Measurements from ENCODE around the gene ZNF268.

ZNF268 gene

DNA sequence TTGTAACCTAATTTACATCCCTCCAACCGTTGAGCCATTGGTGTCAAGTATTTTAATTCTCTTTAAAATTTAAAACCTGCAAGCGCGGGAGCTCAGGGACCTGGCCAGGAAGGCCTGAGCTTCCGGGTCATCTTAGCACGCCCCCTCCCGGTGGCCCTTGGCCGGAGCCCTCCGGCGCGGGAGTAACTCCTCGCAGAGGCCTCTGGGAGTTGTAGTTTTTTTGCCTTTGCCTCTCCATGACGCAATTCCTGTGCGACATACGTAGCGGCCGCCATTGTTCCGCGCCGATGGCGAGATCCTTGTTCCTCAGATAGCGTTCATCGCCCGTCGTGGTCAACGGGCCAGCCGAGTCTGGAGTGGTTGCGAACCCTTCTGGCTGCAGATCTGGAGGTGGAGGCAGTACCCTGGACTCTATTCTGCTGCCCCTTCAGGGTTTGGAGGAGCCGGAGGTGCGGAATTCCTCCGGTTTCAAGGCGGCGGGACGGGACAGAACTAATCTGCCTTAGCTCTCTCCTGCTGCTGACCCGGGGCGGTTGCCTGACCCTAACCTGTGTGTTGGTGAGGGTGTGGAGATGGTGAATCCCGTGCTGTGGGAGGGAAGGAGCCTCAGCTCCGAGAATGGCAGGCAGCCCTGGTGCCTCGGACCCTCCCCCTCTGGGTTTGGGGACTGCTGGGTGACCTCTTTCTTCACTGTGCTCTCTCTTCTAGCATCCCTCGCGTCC lies at the start of gene ZNF268:
Gene ZNF268, plus strand, starts transcription at position 258 of the 722 bp plus-strand sequence. CDS start 503 bp downstream, outside the sequence.
- DNase-seq (ENCODE audit: low spot score): peak; percentile 86

DNA sequence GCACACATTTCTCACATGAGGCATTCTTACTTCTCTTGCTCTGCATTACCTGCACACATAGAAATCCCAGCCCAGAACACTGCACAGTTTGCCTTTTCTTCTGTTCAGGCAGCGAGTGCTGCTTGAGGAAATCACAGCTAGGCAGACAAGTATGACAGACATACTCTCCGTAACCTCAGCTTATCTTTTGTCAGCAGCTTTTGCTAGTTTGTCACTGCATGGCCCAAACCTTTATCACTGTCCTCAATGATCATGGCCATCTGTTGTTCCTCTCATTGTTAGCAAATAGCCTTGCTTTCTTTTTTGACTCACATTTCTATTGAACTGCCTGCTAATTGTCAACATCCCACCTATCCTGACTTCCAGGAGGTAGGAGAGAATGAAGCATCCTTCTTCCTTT lies 45.5 kb upstream of the ZNF268 start:
- no peak for DNase-seq (ENCODE audit: low spot score)

DNA sequence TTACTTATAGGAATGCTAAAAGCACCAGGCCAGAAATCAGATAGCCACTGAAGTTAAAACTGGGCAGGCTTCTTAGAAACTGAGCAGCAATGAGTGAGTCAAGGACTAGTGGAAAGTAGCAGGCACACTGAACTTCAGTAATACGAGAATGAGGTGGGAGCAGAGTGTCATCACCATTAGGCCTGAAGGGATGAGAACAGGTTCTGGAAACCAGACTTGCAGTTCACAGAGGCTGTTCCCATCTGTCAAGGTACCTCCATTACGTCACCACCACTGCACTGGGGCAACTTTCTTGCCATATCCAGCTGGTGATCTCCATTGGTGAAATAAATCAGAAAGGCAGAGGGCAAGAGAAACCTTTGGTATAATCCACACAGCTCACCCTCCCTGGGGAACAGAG lies 35.3 kb upstream of the ZNF268 start:
- DNase-seq (ENCODE audit: low spot score): no peak

DNA sequence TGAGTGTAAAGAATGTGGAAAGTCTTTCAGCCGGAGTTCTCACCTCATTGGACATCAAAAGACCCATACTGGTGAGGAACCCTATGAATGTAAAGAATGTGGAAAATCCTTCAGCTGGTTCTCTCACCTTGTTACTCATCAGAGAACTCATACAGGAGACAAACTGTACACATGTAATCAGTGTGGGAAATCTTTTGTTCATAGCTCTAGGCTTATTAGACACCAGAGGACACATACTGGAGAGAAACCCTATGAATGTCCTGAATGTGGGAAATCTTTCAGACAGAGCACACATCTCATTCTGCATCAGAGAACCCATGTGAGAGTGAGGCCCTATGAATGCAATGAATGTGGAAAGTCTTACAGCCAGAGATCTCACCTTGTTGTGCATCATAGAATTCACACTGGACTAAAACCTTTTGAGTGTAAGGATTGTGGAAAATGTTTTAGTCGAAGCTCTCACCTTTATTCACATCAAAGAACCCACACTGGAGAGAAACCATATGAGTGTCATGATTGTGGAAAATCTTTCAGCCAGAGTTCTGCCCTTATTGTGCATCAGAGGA lies 25.1 kb upstream of the ZNF268 start:
- no peak for DNase-seq (ENCODE audit: low spot score)

DNA sequence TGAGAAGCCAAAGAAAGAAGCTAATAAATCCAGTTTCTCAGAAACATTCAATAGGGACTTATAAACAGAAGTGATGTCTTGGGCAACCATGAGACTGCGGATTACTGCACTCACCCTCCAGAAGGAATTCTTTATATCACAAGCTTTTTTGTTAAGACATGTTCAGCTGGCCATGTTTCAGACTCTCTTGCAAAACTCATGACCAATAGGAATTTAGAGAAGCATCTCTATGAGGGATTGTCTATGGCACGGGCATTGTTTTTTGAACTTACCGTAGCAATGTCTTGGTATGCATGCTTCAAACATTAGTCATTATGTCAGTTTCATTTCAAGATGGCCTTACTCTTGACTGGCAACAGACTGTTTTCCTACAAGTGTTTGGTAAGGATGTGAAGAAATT lies 15.5 kb upstream of the ZNF268 start:
- DNase-seq (ENCODE audit: low spot score): no peak

DNA sequence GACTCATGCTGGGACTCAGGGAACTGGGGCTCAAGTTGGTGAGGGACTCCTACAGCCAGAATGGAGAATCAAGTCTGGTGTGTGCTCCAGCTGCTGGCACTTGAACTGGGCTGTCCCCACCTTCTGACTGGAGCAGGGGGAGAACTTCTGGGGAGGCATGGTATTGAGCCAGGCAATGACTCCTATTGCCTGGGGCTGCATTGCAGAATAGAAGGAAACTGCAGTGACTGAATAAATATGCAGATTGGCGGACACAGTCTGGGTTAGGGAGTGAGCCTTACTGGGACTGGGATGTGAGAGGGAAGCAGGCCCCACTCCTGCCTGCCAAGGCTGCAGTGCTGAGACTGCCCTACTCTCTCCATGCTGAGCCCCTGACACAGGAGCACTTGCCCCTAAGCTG lies 8.8 kb upstream of the ZNF268 start:
- DNase-seq (ENCODE audit: low spot score): no peak

DNA sequence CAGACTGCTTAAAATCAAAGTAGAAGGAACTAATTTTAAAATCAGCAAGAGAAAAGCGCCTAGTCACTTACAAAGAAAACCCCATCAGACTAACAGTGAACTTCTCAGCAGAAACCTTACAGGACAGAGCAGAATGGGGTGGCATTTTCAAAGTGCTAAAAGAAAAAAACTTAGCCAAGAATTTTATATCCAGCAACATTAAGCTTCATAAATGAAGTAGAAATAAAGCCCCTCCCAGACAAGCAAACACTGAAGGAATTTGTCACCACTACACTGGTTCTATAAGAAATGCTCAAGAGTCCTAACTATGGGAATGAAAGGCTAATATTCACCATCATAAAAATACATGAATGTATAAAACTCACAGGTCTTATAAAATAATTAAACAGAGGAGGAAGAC lies 6.4 kb upstream of the ZNF268 start:
- DNase-seq (ENCODE audit: low spot score): no peak

DNA sequence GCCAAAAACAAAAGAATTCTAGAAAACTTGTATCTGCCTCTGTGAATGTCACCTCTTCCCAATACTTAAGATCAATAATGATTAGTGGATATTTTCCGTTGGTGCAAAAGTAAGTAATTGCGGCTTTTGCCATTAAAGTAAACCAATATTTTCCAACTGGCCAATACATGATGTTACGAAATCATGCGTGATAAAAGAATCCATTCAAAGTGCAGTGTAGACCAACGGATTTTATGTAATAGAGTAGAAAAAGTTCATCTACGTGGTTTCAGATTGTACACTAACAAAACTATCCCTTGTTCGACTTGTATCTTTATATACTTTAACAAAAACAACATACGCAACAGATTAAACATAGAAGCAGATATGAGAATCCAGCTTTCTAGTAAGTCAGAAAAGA lies 626 bp upstream of the ZNF268 start:
- DNase-seq (ENCODE audit: low spot score): no peak

DNA sequence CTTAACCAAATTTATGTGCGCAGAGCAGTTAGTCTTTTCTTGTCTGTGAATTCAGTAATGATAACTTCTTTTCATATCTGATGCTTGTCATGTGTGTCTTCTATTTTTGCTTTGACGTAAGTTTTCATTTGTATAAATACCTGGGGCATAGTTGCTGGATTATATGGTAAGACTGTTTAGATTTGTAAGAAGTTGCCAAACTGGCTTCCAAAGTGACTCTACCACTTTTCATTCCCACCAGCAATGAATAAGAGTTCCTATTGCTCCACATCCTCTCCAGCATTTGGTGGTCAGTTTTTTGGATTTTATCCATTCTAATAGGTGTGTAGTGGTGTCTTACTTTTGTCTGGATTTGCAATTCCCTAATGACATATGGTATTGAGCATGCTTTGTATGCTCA lies 8.9 kb downstream of the ZNF268 start:
- DNase-seq (ENCODE audit: low spot score): no peak

DNA sequence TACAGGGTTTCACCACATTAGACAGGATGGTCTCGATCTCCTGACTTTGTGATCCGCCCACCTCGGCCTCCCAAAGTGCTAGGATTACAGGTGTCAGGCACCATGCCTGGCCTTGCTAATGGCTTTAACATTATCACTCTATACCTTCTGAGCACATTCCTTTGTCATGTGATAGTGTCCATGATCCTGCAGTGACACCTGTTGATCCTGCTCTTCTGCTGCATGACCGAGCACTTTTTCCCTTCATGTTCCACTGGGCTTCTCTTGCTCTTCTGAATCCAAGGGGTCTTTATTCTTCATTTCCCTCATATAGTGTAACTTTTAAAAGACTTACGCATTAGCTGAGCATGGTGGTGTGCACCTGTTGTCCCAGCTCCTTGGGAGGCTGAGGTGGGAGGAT lies 11.6 kb downstream of the ZNF268 start:
- DNase-seq (ENCODE audit: low spot score): no peak

DNA sequence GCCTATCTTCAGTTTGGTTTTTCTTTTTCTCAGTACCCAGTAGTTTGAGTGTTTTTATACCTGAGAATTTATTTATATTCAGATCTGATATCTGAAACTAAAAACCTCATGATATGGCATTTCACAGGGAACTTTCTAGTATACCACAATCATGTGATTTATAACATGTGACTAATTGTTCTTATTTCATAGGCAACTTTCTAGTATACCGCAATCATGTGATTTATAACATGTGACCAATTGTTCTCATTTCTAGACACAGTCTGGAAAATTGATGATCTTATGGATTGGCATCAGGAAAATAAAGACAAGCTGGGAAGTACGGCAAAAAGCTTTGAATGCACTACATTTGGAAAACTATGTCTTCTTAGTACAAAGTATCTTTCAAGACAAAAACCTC lies 20.6 kb downstream of the ZNF268 start:
- DNase-seq (ENCODE audit: low spot score): no peak

DNA sequence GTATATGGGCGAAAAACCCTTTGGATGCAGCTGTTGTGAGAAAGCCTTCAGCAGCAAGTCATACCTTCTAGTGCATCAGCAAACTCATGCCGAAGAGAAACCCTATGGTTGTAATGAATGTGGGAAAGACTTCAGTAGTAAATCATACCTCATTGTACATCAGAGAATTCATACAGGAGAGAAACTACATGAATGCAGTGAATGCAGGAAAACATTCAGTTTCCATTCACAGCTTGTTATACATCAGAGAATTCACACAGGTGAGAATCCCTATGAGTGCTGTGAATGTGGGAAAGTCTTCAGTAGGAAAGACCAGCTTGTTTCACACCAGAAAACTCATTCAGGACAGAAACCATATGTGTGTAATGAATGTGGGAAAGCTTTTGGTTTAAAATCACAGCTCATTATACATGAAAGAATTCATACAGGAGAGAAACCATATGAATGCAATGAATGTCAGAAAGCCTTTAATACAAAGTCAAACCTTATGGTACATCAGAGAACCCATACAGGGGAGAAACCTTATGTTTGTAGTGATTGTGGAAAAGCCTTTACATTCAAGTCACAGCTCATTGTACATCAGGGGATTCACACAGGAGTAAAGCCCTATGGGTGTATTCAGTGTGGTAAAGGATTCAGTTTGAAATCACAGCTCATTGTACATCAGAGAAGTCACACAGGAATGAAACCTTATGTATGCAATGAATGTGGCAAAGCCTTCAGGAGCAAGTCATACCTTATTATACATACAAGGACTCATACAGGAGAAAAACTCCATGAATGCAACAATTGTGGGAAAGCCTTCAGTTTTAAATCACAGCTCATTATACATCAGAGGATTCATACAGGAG lies 21.4 kb downstream of the ZNF268 start:
- no peak for DNase-seq (ENCODE audit: low spot score)

DNA sequence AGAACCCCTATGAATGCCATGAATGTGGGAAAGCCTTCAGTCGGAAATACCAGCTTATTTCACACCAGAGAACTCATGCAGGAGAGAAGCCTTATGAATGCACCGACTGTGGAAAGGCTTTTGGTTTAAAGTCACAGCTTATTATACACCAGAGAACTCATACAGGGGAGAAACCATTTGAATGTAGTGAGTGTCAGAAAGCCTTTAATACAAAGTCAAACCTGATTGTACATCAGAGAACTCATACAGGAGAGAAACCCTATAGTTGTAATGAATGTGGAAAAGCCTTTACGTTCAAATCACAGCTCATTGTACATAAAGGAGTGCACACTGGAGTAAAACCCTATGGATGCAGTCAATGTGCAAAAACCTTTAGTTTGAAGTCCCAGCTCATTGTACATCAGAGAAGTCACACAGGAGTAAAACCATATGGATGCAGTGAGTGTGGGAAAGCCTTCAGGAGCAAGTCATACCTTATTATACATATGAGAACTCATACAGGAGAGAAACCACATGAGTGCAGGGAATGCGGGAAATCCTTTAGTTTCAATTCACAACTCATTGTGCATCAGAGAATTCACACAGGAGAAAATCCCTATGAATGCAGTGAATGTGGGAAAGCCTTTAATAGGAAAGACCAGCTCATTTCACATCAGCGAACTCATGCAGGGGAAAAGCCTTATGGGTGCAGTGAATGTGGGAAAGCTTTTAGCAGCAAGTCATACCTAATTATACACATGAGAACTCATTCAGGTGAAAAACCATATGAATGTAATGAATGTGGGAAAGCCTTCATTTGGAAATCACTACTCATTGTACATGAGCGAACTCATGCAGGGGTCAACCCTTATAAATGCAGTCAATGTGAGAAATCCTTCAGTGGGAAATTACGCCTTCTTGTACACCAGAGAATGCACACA lies 22.3 kb downstream of the ZNF268 start:
- DNase-seq (ENCODE audit: low spot score): no peak

DNA sequence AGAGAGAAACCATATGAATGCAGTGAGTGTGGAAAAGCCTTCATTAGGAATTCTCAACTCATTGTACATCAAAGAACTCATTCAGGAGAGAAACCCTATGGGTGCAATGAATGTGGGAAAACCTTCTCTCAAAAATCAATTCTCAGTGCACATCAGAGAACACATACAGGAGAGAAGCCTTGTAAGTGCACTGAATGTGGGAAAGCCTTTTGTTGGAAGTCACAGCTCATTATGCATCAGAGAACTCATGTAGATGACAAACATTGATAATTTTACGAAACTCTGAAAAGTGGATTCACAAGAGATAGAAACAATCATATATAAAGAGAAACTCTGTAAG lies 22.9 kb downstream of the ZNF268 start:
- DNase-seq (ENCODE audit: low spot score): no peak

DNA sequence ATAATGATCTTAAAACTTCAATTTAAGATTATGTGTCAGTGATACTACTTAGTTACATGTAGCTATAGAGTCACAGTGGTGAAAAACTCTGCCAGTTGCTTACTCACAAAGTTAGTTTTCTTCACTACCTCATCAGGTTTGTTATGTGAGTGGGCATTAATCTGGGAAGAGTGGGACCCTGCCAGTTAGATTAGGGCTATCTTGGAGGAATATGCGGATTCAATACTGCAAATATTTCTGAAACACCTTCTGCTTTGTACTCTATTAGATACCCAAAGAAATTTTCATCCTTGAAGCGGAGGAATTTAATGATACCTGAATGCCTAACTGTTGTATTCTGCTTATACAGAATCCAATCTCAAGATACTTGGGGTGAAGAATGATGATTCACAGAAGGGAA lies 25.1 kb downstream of the ZNF268 start:
- no peak for DNase-seq (ENCODE audit: low spot score)

DNA sequence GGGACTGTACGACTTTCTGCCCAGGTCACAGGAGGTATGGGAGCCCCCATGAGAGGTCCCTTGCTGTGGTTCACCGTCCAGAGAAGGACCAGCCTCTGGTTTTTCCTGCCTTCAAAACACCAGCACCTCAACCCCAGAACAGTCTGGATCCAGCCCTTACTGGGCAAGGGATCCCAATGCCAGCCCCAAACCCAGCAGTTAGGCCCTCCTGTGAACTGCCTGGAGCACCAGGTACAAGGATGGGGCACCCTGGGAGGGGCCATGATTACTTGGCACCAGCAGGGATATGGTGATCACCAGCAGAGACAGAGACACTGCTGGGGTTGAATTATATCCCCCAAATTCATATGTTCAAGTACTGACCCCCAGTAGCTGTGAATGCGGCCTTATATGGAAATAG lies 34.4 kb downstream of the ZNF268 start:
- no peak for DNase-seq (ENCODE audit: low spot score)

DNA sequence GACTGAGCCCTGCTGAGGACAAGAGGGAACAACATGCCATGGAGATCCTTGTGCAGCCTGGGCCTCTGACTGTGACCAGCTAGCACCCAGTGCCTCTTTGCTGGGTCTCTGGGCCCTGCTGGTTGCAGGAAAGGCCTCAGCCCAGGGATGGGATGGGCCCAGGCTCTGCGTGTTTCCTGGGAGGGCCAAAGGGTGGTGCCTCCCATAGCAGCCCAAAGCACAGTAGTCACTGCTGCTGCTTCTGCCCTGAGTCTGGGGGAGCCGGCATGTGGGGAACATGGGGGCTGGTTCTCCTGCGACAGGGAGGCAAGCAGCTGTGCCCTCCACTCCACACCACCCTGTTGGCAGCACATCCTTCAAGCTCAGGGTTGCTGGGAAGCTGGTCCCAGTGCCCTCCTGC lies 35.9 kb downstream of the ZNF268 start:
- no peak for DNase-seq (ENCODE audit: low spot score)

DNA sequence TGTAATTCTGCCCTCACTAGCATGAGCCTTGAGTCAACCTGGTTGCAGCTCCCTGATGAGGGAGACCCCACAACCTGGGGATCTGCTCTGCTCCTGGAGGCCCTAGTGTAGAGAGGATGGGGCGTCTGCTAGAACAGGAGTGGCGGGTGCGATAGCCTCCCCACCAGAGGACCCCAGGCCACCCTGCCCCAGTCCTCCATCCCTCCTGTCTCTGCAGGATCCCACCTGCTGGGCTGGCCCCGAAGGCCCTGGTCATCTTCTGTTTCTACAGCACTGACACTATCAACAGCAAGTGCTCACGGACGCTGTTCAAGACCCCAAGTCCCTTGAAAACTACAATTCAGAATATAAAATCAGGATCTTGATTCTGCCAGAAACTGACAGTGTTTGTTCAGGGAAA lies 39.2 kb downstream of the ZNF268 start:
- DNase-seq (ENCODE audit: low spot score): no peak

DNA sequence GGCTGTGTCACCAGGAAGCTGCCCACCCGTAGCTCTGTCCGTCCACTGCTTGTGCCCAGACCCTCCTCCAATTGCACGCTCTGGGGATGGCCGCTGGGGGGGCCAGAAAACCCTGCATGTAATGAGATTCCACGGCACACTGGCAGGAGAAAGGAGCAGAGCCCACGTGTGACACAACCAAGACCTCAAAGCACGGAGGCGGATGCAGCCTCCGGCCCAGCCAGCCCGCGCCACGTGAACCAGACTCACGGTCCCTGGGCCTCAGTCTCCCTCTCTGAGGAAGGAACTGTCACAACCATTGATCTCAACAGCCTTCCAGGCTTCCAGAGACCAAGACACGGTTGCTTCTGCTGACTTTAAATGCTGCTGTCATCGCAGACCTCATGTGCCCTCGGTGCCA lies 39.9 kb downstream of the ZNF268 start:
- no peak for DNase-seq (ENCODE audit: low spot score)

DNA sequence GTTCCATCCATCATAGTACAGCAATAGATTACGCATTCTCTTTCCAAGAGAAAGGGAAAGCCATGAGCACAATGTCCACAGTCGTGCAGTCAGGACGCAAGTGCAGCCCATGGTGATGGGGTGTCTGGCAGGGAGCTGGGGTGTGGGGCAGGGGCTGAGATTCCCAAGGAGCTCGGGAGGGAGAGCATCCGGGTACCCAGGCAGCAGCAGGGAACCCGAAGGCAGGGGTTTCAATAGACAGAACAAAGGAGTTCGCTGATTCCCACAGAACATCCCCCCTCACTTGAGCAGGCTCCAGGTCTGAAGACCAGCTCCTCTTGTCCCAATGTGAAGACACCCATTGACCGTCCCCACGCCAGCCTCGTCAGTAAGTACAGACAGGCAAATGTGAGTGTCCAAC lies 40.9 kb downstream of the ZNF268 start:
- no peak for DNase-seq (ENCODE audit: low spot score)

DNA sequence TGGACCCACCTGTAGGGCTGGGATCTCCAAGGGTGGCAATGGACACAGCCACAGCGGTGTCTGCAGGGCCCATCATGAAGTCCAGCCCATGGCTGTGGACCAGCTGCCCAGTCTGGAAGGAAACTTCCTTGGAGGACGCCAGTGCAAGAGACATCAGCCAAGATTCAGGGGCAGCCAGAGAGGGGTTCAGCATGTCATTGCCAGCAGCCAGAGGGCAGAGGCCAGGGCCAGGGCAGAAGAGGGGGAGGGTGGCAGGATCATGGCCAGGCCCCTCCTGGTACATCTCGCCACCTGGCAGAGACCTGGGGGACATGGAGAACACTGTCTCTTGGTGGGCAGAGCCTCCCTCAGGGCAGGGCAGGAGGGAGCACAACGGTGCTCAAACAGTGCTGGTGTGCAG lies 44.2 kb downstream of the ZNF268 start:
- DNase-seq (ENCODE audit: low spot score): no peak

DNA sequence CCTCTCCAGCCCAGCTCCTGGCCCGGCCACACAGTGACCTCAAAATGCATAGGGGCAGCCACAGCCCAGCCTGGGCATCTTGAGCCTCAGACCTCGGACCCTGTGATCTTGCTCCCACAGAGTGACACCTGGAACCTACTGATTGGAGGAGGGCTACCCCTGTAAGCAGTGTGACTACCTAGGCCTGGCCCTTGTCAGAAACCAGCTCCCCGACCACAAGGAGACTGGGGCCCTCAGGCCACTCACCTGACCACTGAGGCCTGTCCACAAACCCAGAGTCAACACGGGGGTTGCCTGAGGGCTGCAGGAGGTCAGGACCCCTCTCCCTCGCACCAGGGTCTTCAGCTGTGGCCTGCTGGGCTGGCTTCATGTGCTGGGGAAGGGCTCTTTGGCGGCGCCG lies 45.4 kb downstream of the ZNF268 start:
- no peak for DNase-seq (ENCODE audit: low spot score)
